ENCODE results near the gene WFDC8.
"Not testable (repeated sequence)": the region's sequence is repeated elsewhere in the genome, so short reads cannot be mapped to it uniquely, and the experiment has no call there.

The WFDC8 gene

DNA sequence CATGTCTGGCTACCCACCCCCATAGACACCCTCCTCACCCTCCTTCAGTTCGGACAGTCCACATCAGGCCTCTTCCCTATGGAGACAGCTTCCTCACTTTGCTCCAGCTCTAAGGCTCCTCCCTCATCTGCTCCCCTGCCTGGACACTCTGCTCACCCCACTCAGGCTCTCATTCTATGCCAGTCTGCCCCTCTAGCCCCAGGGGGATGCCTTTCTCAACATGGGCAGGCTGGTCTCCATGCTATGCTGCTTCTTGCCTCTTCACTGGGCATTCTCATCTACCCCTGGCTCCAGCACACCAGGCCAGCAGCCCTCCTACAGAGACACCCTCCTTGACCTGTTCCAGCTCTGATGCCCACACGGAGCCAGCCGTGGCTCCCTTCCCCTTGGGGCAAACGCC, at the start of gene WFDC8:
TSS of gene WFDC8 (minus strand) at position 101 of the 400 bp plus-strand sequence. CDS start at position 64, 37 bp downstream.
- in situ Hi-C loops (cut with MboI; ENCODE audit: low sequenced_read_pairs), result no loop called here

DNA sequence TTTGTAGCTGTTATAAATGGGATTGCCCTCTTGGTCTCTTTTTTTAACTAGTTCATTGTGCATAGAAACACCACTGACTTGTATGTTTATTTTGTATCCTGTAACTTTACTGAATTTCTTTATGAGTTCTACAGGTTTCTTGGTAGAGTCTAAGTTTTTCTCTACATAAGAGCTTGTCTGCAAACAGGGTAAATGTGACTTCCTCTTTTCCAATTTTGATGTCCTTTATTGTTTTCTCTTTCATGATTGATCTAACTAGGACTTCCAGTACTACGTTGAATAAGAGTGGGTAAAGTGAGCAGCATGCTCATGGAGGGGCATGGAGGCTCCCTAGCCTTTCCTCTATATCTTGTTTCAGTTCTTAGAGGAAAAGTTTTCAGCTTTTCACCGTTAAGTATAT, 47.5 kb upstream of the WFDC8 start:
- in situ Hi-C loops (cut with MboI; ENCODE audit: low sequenced_read_pairs), result no loop called here

DNA sequence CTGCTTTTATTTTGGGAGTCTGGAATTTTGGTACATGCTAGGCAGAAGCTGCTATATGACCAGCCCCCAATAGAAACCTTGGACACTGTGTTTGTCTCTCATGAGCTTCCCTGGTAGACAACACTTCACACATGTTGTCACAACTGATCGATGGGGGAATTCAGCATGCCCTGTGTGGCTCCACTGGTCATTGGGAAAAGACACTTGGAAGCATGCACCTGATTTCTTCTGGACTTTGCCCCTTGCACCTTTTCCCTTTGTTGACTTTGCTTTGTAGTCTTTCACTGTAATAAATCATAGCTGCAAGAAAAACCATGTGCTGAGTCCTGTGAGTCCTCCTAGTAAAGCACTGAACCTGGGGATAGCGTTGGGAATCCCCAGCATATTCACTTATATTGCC, 42.5 kb upstream of the WFDC8 start:
- in situ Hi-C loops (cut with MboI; ENCODE audit: low sequenced_read_pairs), result no loop called here

DNA sequence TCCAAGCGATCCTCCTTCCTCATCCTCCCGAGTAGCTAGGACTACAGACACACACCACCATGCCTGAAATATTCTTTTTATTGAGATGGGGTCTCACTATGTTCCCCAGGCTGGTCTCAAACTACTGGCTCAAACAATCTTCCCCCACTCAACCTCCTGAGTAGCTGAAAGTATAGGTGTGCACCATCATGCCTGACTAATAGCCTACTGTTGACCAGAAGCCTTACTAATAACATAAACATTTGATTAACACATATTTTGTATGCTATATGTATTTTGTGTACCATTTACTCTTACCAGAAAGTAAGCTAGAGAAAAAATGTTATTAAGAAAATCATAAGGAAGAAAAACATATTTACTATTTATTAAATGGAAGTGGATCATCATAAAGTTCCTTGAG, 38.5 kb upstream of the WFDC8 start:
- in situ Hi-C loops (cut with MboI; ENCODE audit: low sequenced_read_pairs), result no loop called here

DNA sequence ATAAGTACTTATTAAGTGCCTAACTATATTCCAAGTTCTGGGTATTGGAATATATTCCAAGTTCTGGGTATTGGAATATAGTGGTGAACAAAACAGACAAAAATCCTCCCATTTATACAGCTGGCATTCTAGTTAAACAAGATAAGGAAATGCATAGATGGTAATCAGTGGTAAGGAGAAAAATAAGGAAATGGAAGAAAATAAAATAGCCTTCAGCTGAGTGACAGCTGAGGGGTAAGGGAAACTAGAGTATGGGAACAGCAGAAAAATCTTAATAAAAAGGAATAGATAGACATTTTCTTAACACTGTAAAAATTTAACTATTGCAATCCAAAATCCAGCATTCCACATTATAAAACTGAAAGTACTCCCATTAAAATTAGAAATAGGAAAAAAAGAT, 33.2 kb upstream of the WFDC8 start:
- in situ Hi-C loops (cut with MboI; ENCODE audit: low sequenced_read_pairs), result no loop called here

DNA sequence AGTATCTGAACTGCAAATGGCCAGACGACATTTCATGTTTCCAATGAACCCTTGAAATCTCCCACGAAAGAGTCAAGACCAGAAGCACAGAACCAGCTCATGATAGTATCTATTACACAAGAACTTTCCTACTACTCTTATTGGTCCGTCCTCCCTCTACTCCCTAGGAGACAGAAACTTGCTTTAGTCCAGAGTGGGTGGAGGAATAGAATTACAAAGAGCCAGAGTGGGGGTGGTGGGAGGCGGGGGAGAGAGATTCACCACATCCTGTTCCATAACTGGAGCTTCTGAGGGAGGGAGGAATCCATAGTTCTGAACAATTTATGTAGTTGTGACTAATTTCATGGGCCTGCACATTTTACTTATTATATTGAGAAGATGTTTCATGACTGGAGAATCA, 32.0 kb upstream of the WFDC8 start:
- in situ Hi-C loops (cut with MboI; ENCODE audit: low sequenced_read_pairs), result no loop called here

DNA sequence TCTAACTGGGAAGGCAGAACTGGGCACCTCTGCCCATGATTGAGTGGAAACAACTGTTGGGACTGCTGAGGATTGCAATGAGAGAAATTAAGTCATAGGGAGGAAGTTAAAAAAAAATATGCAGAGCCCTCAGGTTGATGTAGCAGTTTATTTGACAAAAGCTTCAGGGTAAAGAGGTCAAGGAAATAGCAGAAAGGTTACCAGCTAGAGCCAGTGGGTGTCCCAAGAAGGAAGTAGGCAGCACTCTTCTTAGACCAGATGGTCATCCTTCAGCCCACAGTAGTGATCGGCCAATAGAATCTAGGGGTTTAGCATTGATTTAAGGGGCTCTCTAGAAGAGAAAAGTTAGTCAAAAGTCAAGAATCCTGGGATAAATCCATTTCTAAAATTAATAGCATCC, 28.7 kb upstream of the WFDC8 start:
- in situ Hi-C loops (cut with MboI; ENCODE audit: low sequenced_read_pairs), result no loop called here

DNA sequence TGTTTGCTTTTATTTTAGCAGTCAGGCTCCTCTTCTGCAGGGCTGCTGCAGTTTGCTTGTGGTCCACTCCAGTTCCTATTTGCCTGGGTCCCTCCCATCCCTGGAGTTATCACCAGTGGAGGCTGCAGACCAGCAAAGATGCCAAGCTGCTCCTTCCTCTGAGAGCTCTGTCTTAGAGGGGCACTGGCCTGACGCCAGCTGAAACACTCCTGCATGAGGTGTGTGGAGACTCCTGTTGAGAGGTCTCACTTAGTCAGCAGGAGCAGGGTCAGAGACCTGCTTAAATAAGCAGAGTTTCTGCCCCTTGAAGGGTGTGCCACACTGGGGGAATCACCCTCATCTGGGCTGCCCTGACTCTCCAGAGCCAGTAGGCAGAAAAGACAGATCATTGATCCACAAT, 16.2 kb upstream of the WFDC8 start:
- in situ Hi-C loops (cut with MboI; ENCODE audit: low sequenced_read_pairs), result no loop called here

DNA sequence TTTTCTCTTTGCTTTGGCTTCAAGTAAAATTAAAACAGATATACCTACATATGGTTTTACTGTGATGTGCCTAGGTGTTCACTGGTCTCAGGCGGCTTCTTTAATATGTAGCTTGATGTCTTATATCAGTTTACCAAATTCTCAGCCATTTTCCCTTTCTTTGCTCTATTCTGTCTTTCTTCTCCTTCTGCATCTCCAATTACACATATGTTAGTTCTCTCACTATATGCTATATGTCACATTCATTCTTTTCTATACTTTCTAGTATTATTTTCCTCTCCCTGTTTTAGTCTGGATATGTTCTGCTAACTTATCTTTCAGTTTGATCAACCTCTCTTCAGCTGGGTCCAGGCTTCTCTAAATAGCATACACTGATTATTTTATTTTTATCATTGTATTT, 14.4 kb upstream of the WFDC8 start:
- in situ Hi-C loops (cut with MboI; ENCODE audit: low sequenced_read_pairs), result no loop called here

DNA sequence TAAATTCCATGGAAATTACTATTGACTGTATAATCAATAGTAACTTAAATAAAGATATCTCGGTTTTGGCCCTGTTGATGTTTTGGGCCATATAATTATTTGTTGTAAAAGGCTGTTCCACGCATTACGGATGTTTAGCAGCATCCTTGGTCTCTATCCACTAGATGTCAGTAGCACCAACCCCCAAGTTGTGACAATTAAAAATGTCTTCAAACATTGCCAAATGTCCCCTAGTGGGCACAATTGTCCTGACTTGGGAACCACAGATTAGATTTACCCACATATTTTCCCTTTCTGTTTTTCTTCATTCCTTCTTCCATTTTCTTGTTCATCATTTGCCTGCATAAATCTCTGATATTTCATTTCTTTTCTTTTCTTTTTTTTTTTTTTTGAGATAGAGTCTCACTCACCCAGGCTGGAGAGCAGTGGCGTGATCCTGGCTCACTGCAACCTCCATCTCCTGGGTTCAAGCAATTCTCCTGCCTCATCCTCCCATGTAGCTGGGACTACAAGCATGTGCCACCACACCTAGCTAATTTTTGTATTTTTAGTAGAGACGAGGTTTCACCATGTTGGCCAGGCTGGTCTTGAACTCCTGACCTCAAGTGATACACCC, 13.6 kb upstream of the WFDC8 start:
- in situ Hi-C loops (cut with MboI; ENCODE audit: low sequenced_read_pairs), result no loop called here

DNA sequence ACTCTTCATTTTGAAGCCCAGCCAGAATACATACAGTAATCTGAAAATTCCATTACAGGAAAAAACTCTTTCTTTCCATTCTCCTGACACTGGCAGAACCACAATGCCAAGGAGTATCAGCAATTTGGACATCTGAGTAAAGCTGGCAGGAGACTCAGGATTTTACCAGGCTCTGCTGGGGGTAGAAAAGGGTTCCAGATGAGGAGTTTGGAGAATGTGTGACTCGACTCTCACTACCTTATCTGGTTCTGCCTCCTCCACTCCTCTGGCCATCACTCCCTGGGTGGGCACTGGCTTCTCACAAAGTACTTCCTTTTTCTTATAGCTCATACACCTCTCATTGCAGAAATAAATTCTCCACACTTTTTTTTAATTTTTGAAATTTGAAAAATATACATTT, 10.6 kb upstream of the WFDC8 start:
- in situ Hi-C loops (cut with MboI; ENCODE audit: low sequenced_read_pairs), result no loop called here

DNA sequence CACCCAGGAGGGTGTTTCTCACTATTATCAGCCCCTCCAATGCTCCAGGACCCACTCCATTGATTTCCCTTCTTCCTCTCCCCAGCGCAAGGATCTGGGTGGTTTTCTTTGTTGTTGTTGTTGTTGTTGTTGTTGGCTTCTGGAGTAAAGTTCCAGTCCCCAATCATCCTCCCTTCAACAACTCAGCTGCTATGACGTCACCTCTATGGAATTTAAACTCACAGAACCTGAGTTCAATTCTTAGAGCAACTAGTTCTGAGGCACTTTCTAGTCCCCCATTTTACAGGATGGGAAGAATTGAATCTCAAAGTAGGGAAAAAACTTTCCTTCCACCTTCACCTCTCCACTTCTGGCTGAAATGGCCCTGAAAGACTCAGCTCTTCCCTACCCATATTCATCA, 9.7 kb upstream of the WFDC8 start:
- in situ Hi-C loops (cut with MboI; ENCODE audit: low sequenced_read_pairs), result no loop called here

DNA sequence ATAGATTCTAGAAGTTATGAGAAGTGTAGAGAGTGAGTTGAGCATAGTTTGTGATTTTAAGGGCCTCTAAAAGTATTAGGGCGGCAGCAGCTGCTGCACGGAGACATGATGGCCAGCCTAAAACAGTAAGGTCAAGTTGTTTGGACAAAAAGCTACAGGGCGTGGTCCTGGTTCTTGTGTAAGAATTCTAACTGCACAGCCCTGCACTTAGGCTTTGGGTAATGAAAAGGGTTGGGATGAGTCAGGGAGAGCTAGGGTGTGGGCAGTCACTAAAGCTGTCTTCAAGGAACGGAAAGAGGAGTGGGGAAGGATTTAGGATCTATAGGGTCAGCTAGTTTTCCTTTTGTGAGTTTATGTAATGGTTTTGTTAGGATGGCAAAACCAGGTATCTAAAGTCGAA, 6.9 kb upstream of the WFDC8 start:
- in situ Hi-C loops (cut with MboI; ENCODE audit: low sequenced_read_pairs), result not testable (repeated sequence)

DNA sequence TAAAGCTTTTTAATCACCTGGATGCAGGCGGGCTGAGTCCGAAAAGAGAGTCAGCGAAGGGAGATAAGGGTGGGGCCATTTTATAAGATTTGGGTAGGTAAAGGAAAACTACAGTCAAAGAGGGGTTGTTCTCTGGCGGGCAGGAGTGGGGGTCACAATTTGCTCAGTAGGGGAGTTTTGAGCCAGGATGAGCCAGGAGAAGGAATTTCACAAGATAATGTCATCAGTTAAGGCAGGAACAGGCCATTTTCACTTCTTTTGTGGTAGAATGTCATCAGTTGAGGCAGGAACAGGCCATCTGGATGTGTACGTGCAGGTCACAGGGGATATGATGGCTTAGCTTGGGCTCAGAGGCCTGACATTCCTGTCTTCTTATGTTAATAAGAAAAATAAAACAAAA, 5.2 kb upstream of the WFDC8 start:
- in situ Hi-C loops (cut with MboI; ENCODE audit: low sequenced_read_pairs), result not testable (repeated sequence)

DNA sequence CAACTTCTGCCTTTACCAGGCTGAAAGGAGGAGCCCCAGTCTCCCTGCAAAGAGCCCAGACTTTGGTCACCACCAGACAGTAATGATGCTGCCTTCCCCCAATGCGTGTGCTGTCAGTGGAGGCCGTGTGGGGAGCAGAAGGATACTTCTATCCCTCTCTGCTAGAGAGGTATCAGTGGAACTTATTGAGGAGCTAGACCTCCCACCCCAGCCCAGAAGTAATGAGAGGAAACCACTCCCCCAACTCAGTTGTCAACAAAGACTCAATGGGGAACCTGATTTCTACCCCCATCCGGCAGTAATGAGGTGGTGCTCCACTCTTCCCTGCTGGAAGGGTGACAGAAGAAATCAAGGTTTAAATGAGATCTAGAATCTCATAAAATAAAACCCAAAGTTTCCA, 4.4 kb upstream of the WFDC8 start:
- in situ Hi-C loops (cut with MboI; ENCODE audit: low sequenced_read_pairs), result no loop called here

DNA sequence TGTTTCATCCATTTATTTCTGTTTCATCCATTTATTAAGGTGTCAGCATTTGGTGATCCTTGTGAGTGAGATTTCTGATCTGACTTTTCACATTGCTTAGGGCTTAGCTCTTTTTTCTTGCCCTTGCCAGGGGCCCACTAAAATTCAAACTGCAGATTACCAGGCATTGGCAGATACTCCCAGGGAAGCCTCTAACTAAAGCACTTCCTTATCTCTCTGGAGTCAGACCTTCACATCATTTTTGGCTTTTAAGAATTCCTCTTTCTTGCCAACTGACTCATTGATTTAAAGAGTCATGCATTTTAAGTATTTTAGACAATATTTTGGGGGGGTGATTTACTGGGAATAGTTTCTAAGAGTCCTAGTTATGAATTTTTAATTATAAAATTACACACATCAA, 2.6 kb upstream of the WFDC8 start:
- in situ Hi-C loops (cut with MboI; ENCODE audit: low sequenced_read_pairs), result no loop called here

DNA sequence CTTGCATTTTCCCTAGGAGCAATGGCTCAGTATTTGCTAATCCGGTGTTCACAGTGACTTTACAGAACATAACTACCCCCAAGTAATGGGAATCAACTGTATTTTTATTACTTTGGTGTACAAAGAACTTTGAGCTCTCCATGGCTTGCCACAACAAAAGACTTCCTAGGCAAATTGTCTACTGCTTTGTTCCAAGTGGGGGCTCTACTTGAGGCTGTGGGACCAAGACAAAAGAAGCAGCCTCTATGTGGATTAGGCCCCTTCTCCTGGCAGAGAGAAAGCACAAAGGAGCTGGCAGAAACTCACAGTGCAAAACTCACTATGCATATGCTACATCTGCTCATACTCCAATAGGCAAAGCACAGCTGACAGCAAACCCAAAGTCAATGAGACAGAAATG, 853 bp downstream of the WFDC8 start:
- in situ Hi-C loops (cut with MboI; ENCODE audit: low sequenced_read_pairs), result no loop called here

DNA sequence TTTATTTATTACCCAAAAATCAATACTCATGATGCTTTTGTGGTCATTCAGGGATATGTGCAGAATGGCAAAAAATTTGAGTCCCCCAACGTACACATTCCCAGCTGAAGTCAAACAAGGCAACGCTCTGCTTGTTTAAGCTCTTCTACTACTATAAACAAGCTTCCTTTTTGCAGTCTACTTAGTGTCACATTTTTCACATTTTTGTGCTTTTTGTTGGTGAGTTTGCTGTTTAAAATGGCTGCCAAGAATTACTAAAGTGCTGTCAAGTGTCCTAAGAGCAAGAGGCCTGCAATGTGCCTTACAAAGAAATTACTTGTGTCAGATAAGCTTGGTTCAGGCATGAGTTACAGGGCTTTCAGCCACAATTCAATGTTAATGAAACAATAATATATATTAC, 2.1 kb downstream of the WFDC8 start:
- in situ Hi-C loops (cut with MboI; ENCODE audit: low sequenced_read_pairs), result no loop called here

DNA sequence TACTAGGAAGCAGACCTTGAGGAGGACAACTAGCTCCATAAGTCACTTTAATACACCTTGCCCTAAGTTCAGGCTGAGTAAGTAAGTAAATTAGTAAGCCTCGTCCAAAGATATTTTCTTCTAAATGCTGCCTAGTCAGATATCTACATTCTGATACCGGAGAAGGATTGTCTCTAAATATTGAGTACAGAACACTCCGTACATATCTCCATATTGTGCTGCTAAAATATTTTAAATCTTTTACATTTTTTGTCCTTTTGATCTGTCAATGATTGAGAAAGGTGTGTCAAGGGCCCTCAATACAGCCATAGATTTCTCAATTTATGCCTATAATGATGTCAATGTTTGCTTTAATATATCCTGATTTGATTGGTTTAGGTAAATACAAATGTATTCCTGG, 3.2 kb downstream of the WFDC8 start:
- in situ Hi-C loops (cut with MboI; ENCODE audit: low sequenced_read_pairs), result no loop called here

DNA sequence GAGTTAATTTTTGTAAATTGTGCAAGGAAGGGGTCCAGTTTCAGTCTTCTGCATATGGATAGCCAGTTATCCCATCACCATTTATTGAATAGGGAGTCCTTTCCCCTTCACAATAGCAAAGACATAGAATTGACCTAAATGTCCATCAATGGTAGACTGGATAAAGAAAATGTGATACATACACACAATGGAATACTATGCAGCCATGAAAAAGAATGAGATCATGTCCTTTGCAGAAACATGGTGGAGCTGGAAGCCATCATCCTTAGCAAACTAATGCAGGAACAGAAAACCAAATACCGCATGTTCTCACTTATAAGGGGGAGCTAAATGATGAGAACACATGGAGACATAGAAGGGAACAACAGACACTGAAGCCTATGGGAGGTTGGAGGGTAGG, 9.4 kb downstream of the WFDC8 start:
- in situ Hi-C loops (cut with MboI; ENCODE audit: low sequenced_read_pairs), result not testable (repeated sequence)

DNA sequence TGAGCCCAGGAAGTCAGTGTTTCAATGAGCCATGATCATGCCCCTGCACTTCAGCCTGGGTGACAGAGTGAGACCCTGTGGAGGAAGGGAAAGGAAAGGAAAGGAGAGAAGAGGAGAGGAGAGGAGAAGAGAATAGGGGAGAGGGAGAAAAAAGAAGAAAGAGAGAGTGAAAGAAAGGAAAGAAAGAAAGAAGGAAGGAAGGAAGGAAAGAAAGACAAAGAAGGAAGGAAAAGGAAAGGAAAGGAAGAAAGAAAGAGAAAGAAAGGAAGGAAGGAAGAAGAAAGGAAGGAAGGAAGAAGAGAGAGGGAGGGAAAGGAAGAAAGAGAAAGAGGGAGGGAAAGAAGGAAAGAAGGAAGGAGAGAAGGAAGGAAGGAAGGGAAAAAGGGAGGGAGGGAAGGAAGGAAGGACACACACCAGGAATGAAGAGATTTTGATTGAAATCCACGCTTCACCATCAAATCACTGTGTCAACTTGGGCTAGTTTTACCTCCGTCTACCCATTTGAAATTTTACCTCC, 14.3 kb downstream of the WFDC8 start:
- in situ Hi-C loops (cut with MboI; ENCODE audit: low sequenced_read_pairs), result no loop called here

DNA sequence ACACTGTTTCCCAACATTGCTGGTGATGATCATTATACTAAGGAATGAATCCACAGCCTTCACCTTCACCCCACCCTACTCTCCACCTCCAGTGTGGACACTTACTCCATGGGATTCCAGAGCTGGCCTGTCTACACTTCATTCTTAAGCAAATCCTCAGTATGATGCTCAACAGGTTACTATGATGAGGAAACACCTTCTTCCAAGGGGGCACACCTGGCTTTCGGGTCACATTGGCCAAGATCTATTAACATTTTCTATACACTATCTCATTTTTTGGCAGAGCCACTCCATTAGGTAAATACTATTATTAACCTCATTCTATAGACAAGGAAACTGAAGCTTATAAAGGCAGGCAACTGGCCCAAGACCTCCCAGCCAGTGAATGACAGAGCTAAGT, 23.9 kb downstream of the WFDC8 start:
- in situ Hi-C loops (cut with MboI; ENCODE audit: low sequenced_read_pairs), result no loop called here

DNA sequence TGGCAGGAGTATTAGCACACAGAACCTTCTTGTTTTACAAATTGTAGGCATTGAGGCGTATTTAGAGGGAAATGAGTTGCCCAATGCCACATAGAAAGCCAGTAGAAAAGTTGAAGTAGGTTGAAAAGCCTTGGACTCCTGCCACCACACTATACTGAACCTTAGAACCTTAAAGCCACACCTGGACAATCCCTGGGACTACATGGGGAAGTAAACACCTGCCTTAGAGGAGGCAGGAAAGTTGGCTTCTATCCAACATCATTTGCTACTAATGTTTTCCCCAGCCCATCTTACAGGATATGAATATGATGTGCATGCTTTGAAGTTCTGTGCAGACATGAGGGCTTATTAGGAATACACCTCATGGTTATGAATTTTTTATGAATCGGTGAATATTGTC, 26.6 kb downstream of the WFDC8 start:
- in situ Hi-C loops (cut with MboI; ENCODE audit: low sequenced_read_pairs), result no loop called here
